SK-N-SH (cell line): Measurements from ENCODE around the gene PRM1. TPM values are rescaled to one million over a fixed set of nuclear protein-coding genes. Genes with fewer than 3 reads are reported as not detected.

Experiments
- CTCF ChIA-PET: fragments of 300-600, 350-600 bp; formaldehyde crosslinking; extraction: SDS; loops from one replicate; lab custom pipeline; 2021; lab: Yijun Ruan, JAX
- POLR2A ChIA-PET: fragments of 350-600 bp; sonication (Branson Sonifier 250); formaldehyde crosslinking; extraction: SDS; loops from one replicate; lab custom pipeline; 2020; ENCODE audit warnings: antibody characterized with exemption, inconsistent platforms; lab: Yijun Ruan, JAX
- DNase-seq: peaks from one replicate; pipeline ENCODE4 v3.0.0; 2012
- H2AFZ ChIP-seq: fragments of 200-600 bp; sonication (generic); 2 replicates; pipeline ENCODE4 v1.8.1; 2016; ENCODE audit warnings: antibody characterized with exemption, mild to moderate bottlenecking, low read depth
- H3F3A ChIP-seq: fragments of 200-600 bp; sonication (generic); replicated peaks from 2 replicates; pipeline ENCODE3; 2016; ENCODE audit warnings: antibody characterized with exemption, mild to moderate bottlenecking; ENCODE audit not compliant: insufficient read depth
- H3K27ac ChIP-seq, 2 experiments: fragments of 200-500 bp in 1 of 2; fragments of 200-600 bp in 1 of 2; sonication (Bioruptor generic) in 1 of 2; sonication (generic), shearing (Covaris generic) in 1 of 2; 2 replicates each; pipeline versions ENCODE4 v1.5.1 to v1.6.1; 2014 to 2016; ENCODE audit warnings: low read depth in 2 of 2, inconsistent platforms in 1 of 2, low read length in 1 of 2, mild to moderate bottlenecking in 1 of 2, mixed read lengths in 1 of 2
- H3K27me3 ChIP-seq: fragments of 200-600 bp; sonication (generic), shearing (Covaris generic); 2 replicates; pipeline ENCODE4 v1.6.1; 2016; ENCODE audit warnings: mixed run types; ENCODE audit not compliant: insufficient read depth
- H3K36me3 ChIP-seq, 2 experiments: fragments of 200-500 bp in 1 of 2; fragments of 200-600 bp in 1 of 2; sonication (Bioruptor generic) in 1 of 2; sonication (generic) in 1 of 2; replicated peaks in 1 of 2; 2 replicates each; pipeline versions ENCODE3 to v1.5.1; 2014 to 2016; ENCODE audit warnings: low read length in 1 of 2, mild to moderate bottlenecking in 1 of 2; ENCODE audit not compliant: insufficient read depth in 2 of 2, control insufficient read depth in 1 of 2
- H3K4me1 ChIP-seq, 2 experiments: fragments of 200-500 bp in 1 of 2; fragments of 200-600 bp in 1 of 2; sonication (Bioruptor generic) in 1 of 2; sonication (generic), shearing (Covaris generic) in 1 of 2; 2 replicates each; pipeline versions ENCODE4 v1.5.1 to v1.6.1; 2014 to 2016; ENCODE audit warnings: low read depth in 1 of 2, low read length in 1 of 2, mixed run types in 1 of 2; ENCODE audit not compliant: insufficient read depth in 2 of 2, control insufficient read depth in 1 of 2
- H3K4me2 ChIP-seq: fragments of 200-600 bp; sonication (generic), shearing (Covaris generic); 2 replicates; pipeline ENCODE4 v1.6.1; 2017; ENCODE audit warnings: mixed run types
- H3K4me3 ChIP-seq, 2 experiments: fragments of 200-500 bp in 1 of 2; fragments of 200-600 bp in 1 of 2; sonication (Bioruptor generic) in 1 of 2; sonication (generic), shearing (Covaris generic) in 1 of 2; 2 replicates each; pipeline versions ENCODE4 v1.5.1 to v1.8.1; 2014 to 2016; ENCODE audit warnings: low read depth in 2 of 2, inconsistent platforms in 1 of 2, low read length in 1 of 2, mild to moderate bottlenecking in 1 of 2, mixed read lengths in 1 of 2, moderate library complexity in 1 of 2
- H3K79me2 ChIP-seq: fragments of 200-600 bp; sonication (generic); 2 replicates; pipeline ENCODE4 v1.8.1; 2017; ENCODE audit warnings: mild to moderate bottlenecking; ENCODE audit not compliant: insufficient read depth
- H3K9ac ChIP-seq: fragments of 200-600 bp; sonication (generic); 2 replicates; pipeline ENCODE4 v1.6.1; 2017; ENCODE audit warnings: mixed run types
- H3K9me2 ChIP-seq: fragments of 200-600 bp; sonication (generic); 2 replicates; pipeline ENCODE4 v1.6.1; 2017; ENCODE audit warnings: mixed run types
- H3K9me3 ChIP-seq: fragments of 200-600 bp; sonication (generic); 2 replicates; pipeline ENCODE4 v1.6.1; 2017; ENCODE audit warnings: mixed run types, mild to moderate bottlenecking, moderate library complexity
- H4K20me1 ChIP-seq: fragments of 200-600 bp; sonication (generic); 2 replicates; pipeline ENCODE4 v1.6.1; 2017; ENCODE audit warnings: mild to moderate bottlenecking, mixed run types; ENCODE audit not compliant: insufficient read depth
- CHD2 ChIP-seq: fragments of 150-350 bp; IDR thresholded peaks from 2 replicates; pipeline ENCODE4 v1.6.1; 2018; ENCODE audit warnings: low read length; ENCODE audit not compliant: partially characterized antibody
- EZH2phosphoT487 ChIP-seq: fragments of 200-600 bp; sonication (generic); IDR thresholded peaks from 2 replicates; pipeline ENCODE4 v1.6.1; 2017; ENCODE audit warnings: low read depth, mixed run types, mild to moderate bottlenecking, antibody characterized with exemption, moderate library complexity, borderline replicate concordance
- FOSL2 ChIP-seq: IDR thresholded peaks from 2 replicates; pipeline ENCODE4 v1.4.0; 2012; ENCODE audit warnings: low read depth, mild to moderate bottlenecking, moderate library complexity, borderline replicate concordance
- FOXM1 ChIP-seq: IDR thresholded peaks from 2 replicates; pipeline ENCODE4 v1.4.0; 2012; ENCODE audit warnings: low read depth, mild to moderate bottlenecking
- GATA2 ChIP-seq: sonication (generic); formaldehyde crosslinking; IDR thresholded peaks from 2 replicates; pipeline ENCODE4 v1.5.0; 2020; ENCODE audit warnings: mild to moderate bottlenecking, missing genetic modification reagents
- MAX ChIP-seq: IDR thresholded peaks from 2 replicates; pipeline ENCODE4 v1.4.0; 2012; ENCODE audit warnings: low read depth
- RAD21 ChIP-seq: IDR thresholded peaks from 2 replicates; pipeline ENCODE4 v1.6.1; 2012; ENCODE audit warnings: mild to moderate bottlenecking, low read length
- RFX5 ChIP-seq: IDR thresholded peaks from 2 replicates; pipeline ENCODE4 v1.6.1; 2012; ENCODE audit warnings: mild to moderate bottlenecking, improper control_type of control experiment, low read length
- RXRA ChIP-seq: IDR thresholded peaks from 2 replicates; pipeline ENCODE4 v1.4.0; 2012; ENCODE audit warnings: low read depth, mild to moderate bottlenecking, borderline replicate concordance
- SIN3A ChIP-seq: IDR thresholded peaks from 2 replicates; pipeline ENCODE4 v1.6.1; 2012; ENCODE audit warnings: low read depth, mild to moderate bottlenecking, low read length, moderate library complexity, borderline replicate concordance
- SMC3 ChIP-seq: IDR thresholded peaks from 2 replicates; pipeline ENCODE4 v1.6.1; 2012; ENCODE audit warnings: low read depth, low read length, improper control_type of control experiment
- TAF1 ChIP-seq: IDR thresholded peaks from 2 replicates; pipeline ENCODE4 v1.6.1; 2012; ENCODE audit warnings: low read depth, mild to moderate bottlenecking, low read length, moderate library complexity, borderline replicate concordance
- TEAD4 ChIP-seq: IDR thresholded peaks from 2 replicates; pipeline ENCODE4 v1.4.0; 2012; ENCODE audit warnings: mild to moderate bottlenecking, borderline replicate concordance; ENCODE audit not compliant: insufficient read depth
- WGBS: methylation state at CpG from one replicate; pipeline ENCODE4 v1.1.6; 2017; ENCODE audit warnings: low lambda C conversion rate; 5-methylcytosine and 5-hydroxymethylcytosine counted together
- polyA plus RNA-seq, 3 experiments: library from polyadenylated mRNA; depleted of rRNA; stranded (reverse); fragments of >200 nt; gene quantifications; 2 replicates each; pipeline ENCODE4 v1.2.3, GENCODE V29; 2012
- TF ChIP-seq, protein P1 (sequence below): IDR thresholded peaks from 2 replicates; pipeline ENCODE4; 2012
- TF ChIP-seq, protein P2 (sequence below): IDR thresholded peaks from 2 replicates; pipeline ENCODE4 v1.6.1; 2012; ENCODE audit warnings: mild to moderate bottlenecking, low read depth, low read length, moderate library complexity
- TF ChIP-seq, protein P3 (sequence below): IDR thresholded peaks from 2 replicates; pipeline ENCODE4 v1.4.0; 2012; ENCODE audit warnings: low read depth, borderline replicate concordance

The PRM1 gene
- polyA plus RNA-seq, 1 of the 3 experiments (the other 2 are of a cell fraction): not detected

- Histone ChIP-seq H3K9ac (no peak overlapping the region), H3F3A (no peaks in the 10 kb centered on the region)
- TF ChIP-seq, protein P1, sequence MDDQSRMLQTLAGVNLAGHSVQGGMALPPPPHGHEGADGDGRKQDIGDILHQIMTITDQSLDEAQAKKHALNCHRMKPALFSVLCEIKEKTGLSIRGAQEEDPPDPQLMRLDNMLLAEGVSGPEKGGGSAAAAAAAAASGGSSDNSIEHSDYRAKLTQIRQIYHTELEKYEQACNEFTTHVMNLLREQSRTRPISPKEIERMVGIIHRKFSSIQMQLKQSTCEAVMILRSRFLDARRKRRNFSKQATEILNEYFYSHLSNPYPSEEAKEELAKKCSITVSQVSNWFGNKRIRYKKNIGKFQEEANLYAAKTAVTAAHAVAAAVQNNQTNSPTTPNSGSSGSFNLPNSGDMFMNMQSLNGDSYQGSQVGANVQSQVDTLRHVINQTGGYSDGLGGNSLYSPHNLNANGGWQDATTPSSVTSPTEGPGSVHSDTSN: no peak
- TF ChIP-seq, protein P2, sequence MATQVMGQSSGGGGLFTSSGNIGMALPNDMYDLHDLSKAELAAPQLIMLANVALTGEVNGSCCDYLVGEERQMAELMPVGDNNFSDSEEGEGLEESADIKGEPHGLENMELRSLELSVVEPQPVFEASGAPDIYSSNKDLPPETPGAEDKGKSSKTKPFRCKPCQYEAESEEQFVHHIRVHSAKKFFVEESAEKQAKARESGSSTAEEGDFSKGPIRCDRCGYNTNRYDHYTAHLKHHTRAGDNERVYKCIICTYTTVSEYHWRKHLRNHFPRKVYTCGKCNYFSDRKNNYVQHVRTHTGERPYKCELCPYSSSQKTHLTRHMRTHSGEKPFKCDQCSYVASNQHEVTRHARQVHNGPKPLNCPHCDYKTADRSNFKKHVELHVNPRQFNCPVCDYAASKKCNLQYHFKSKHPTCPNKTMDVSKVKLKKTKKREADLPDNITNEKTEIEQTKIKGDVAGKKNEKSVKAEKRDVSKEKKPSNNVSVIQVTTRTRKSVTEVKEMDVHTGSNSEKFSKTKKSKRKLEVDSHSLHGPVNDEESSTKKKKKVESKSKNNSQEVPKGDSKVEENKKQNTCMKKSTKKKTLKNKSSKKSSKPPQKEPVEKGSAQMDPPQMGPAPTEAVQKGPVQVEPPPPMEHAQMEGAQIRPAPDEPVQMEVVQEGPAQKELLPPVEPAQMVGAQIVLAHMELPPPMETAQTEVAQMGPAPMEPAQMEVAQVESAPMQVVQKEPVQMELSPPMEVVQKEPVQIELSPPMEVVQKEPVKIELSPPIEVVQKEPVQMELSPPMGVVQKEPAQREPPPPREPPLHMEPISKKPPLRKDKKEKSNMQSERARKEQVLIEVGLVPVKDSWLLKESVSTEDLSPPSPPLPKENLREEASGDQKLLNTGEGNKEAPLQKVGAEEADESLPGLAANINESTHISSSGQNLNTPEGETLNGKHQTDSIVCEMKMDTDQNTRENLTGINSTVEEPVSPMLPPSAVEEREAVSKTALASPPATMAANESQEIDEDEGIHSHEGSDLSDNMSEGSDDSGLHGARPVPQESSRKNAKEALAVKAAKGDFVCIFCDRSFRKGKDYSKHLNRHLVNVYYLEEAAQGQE: no peak
- no peak for TF ChIP-seq TAF1
- no peak for TF ChIP-seq FOXM1
- TF ChIP-seq SIN3A: no peak
- no peak for TF ChIP-seq FOSL2
- TF ChIP-seq RXRA: no peak
- TF ChIP-seq EZH2phosphoT487: no peak
- no peak for TF ChIP-seq RFX5
- no peak for TF ChIP-seq RAD21
- no peak for TF ChIP-seq TEAD4
- TF ChIP-seq, protein P3, sequence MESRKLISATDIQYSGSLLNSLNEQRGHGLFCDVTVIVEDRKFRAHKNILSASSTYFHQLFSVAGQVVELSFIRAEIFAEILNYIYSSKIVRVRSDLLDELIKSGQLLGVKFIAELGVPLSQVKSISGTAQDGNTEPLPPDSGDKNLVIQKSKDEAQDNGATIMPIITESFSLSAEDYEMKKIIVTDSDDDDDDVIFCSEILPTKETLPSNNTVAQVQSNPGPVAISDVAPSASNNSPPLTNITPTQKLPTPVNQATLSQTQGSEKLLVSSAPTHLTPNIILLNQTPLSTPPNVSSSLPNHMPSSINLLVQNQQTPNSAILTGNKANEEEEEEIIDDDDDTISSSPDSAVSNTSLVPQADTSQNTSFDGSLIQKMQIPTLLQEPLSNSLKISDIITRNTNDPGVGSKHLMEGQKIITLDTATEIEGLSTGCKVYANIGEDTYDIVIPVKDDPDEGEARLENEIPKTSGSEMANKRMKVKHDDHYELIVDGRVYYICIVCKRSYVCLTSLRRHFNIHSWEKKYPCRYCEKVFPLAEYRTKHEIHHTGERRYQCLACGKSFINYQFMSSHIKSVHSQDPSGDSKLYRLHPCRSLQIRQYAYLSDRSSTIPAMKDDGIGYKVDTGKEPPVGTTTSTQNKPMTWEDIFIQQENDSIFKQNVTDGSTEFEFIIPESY: no peak
- no peak for TF ChIP-seq SMC3
- TF ChIP-seq CHD2: no peak
- no peak for TF ChIP-seq GATA2
- no peak for TF ChIP-seq MAX
- TF ChIP-seq, all 33 proteins: peak for 0
- H3K79me2 ChIP-seq: no peaks in the 10 kb centered on the region
- no peak overlapping the region for H3K27ac ChIP-seq
- H2AFZ ChIP-seq: no peak overlapping the region
- no peak overlapping the region for H3K4me2 ChIP-seq
- no peaks in the 10 kb centered on the region for H4K20me1 ChIP-seq
- ChIA-PET CTCF (no interaction called here), POLR2A (no interaction called here)
- no peak overlapping the region for H3K4me3 ChIP-seq
- H3K9me2 ChIP-seq: no peaks in the 10 kb centered on the region
- H3K27me3 ChIP-seq: no peaks in the 10 kb centered on the region
- no peak for DNase-seq
- 85% methylated on average over 8 of the region's 8 CpGs for WGBS
- peaks cover 0 to 12% of the 10 kb centered on the region in 2 experiments; a peak in 1 of 4 replicates for H3K4me1 ChIP-seq
- H3K36me3 ChIP-seq: no peaks in the 10 kb centered on the region
- H3K9me3 ChIP-seq: no peaks in the 10 kb centered on the region
Observed at GRCh38 chr16:11306381-11306780, 25.3 kb upstream of the PRM1 start.
